ENCODE measurements around the gene SCEL.

DNA sequence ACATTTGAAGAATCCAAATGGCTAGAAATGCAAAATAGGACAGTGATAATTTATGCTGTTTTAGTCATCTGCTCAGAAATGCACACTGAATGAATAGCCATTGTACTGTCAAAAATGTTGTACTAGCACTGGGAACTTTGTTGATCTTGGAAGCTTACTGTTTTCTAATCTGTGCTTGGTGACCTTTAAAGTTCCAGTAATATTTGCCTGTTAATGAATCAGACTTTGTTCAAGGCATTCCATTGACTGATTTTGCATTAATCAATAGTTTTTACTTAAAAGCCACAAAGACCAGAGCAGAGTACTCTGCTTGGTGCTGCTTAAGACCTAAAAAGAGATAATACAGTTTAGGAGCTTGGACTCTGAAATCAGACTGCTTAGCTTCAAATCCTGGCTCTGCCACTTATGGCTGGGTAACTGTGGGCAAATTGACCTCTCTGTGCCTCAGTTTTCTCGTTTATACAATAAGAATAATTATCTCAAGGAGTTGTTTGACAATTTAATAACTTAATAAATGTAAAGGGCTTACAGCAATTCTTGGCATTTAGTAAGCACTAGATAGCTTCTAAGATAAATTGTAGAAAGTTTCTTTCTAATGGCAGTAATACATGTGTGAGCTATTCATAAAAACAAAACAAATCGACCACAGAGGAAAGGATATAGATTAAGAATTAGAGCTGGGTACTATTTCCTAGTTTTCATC is 157.4 kb downstream of the SCEL start:
- TF ChIP-seq, protein P1, sequence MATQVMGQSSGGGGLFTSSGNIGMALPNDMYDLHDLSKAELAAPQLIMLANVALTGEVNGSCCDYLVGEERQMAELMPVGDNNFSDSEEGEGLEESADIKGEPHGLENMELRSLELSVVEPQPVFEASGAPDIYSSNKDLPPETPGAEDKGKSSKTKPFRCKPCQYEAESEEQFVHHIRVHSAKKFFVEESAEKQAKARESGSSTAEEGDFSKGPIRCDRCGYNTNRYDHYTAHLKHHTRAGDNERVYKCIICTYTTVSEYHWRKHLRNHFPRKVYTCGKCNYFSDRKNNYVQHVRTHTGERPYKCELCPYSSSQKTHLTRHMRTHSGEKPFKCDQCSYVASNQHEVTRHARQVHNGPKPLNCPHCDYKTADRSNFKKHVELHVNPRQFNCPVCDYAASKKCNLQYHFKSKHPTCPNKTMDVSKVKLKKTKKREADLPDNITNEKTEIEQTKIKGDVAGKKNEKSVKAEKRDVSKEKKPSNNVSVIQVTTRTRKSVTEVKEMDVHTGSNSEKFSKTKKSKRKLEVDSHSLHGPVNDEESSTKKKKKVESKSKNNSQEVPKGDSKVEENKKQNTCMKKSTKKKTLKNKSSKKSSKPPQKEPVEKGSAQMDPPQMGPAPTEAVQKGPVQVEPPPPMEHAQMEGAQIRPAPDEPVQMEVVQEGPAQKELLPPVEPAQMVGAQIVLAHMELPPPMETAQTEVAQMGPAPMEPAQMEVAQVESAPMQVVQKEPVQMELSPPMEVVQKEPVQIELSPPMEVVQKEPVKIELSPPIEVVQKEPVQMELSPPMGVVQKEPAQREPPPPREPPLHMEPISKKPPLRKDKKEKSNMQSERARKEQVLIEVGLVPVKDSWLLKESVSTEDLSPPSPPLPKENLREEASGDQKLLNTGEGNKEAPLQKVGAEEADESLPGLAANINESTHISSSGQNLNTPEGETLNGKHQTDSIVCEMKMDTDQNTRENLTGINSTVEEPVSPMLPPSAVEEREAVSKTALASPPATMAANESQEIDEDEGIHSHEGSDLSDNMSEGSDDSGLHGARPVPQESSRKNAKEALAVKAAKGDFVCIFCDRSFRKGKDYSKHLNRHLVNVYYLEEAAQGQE (IDR thresholded peaks at IDR 0.05; ENCODE audit: insufficient read depth in 1 of 2, low read depth in 2 of 2, low read length in 2 of 2): no peak
- no peak for TF ChIP-seq POLR2AphosphoS5 (IDR thresholded peaks at IDR 0.05; ENCODE audit: low read depth, low read length)
- no peak for TF ChIP-seq SIN3A (IDR thresholded peaks at IDR 0.05; ENCODE audit: borderline replicate concordance, insufficient read depth, low read length)
- TF ChIP-seq TAF1 (IDR thresholded peaks at IDR 0.05; ENCODE audit: borderline replicate concordance, insufficient read depth, low read length): no peak

All from PFSK-1 (cell line).